Ascending aorta (tissue), 2 donors: ENCODE measurements around the gene ATP6V1E1. TPM values are rescaled to one million over a fixed set of nuclear protein-coding genes. Genes with fewer than 3 reads are reported as not detected.

Source experiments
- DNase-seq, 2 donors: peaks; one replicate each; pipeline ENCODE4 v3.0.0-alpha.2; 2019; ENCODE audit warnings: low spot score in 2 of 2
- H3K27ac ChIP-seq, 2 donors: fragments of 200-600 bp; sonication (generic); one replicate each; pipeline ENCODE4 v1.5.1; 2016 to 2017; ENCODE audit warnings: mild to moderate bottlenecking in 1 of 2
- H3K27me3 ChIP-seq: fragments of 200-600 bp; sonication (generic); one replicate; pipeline ENCODE4 v1.5.1; 2017
- H3K36me3 ChIP-seq, 2 donors: fragments of 200-600 bp; sonication (generic); one replicate each; pipeline ENCODE4 v1.5.1; 2016
- H3K4me1 ChIP-seq, 2 donors: fragments of 200-600 bp; sonication (generic); one replicate each; pipeline ENCODE4 v1.5.1; 2016 to 2017; ENCODE audit warnings: mild to moderate bottlenecking in 1 of 2
- H3K4me3 ChIP-seq, 2 donors: fragments of 200-600 bp; sonication (generic); one replicate each; pipeline ENCODE4 v1.5.1; 2016 to 2017; ENCODE audit warnings: mild to moderate bottlenecking in 1 of 2
- H3K9me3 ChIP-seq, 2 donors: fragments of 200-600 bp; sonication (generic); one replicate each; pipeline ENCODE4 v1.5.1; 2016
- CTCF ChIP-seq, 3 experiments: fragments of 200-600 bp in 2 of 3; fragments of 450-650 bp in 1 of 3; sonication (generic) in 2 of 3; IDR thresholded peaks; one replicate each; pipeline ENCODE4 v1.5.1; 2016 to 2019; ENCODE audit warnings: antibody characterized with exemption in 3 of 3, mild to moderate bottlenecking in 1 of 3, moderate library complexity in 1 of 3
- intact Hi-C: fragments of 100-400 bp; cut with DNase I; formaldehyde crosslinking; loops from one replicate; pipeline ENCODE4 v1.15.1; 2023
- total RNA-seq: library from RNA; depleted of rRNA; stranded (reverse); fragments of >200 nt; gene quantifications from one replicate; pipeline ENCODE4 v1.1.0, GENCODE V29; 2016

Gene ATP6V1E1
- total RNA-seq, 1 donor from 2014 or later = 94.6 TPM

GRCh38 chr22:17549655-17550054 is 78.9 kb downstream of the ATP6V1E1 start:
- DNase-seq = no peak
- intact Hi-C loops = no loop called here

GRCh38 chr22:17549183-17549582 is 79.4 kb downstream of the ATP6V1E1 start:
- DNase-seq = no peak
- Histone ChIP-seq H3K27me3 (no peaks in the 10 kb centered on the region), H3K4me3 (no peak overlapping the region), H3K36me3 (no peaks in the 10 kb centered on the region), H3K27ac (no peak overlapping the region), H3K4me1 (no peaks in the 10 kb centered on the region), H3K9me3 (no peaks in the 10 kb centered on the region)
- intact Hi-C loops = no loop called here
- TF ChIP-seq CTCF (IDR thresholded peaks at IDR 0.05) = no peak

More at GRCh38 chr22:17549655-17550054, 78.9 kb downstream of the ATP6V1E1 start:
- TF ChIP-seq CTCF (IDR thresholded peaks at IDR 0.05) = no peak
- H3K4me1 ChIP-seq = no peaks in the 10 kb centered on the region
- H3K36me3 ChIP-seq = no peaks in the 10 kb centered on the region
- H3K9me3 ChIP-seq = no peaks in the 10 kb centered on the region
- no peaks in the 10 kb centered on the region for H3K27me3 ChIP-seq
- H3K27ac ChIP-seq = no peak overlapping the region
- no peak overlapping the region for H3K4me3 ChIP-seq

- no peaks in the 10 kb centered on the region for H3K4me1 ChIP-seq
- no peak for TF ChIP-seq CTCF (IDR thresholded peaks at IDR 0.05)
- DNase-seq = no peak
- intact Hi-C loops = no loop called here
- no peak overlapping the region for H3K4me3 ChIP-seq
- H3K27me3 ChIP-seq = no peaks in the 10 kb centered on the region
- no peaks in the 10 kb centered on the region for H3K36me3 ChIP-seq
- H3K9me3 ChIP-seq = no peaks in the 10 kb centered on the region
- H3K27ac ChIP-seq = no peak overlapping the region
Observed at GRCh38 chr22:17548756-17549035, 79.9 kb downstream of the ATP6V1E1 start.

GRCh38 chr22:17548010-17548755 is 80.4 kb downstream of the ATP6V1E1 start:
- Histone ChIP-seq H3K27me3 (no peaks in the 10 kb centered on the region), H3K36me3 (no peaks in the 10 kb centered on the region), H3K9me3 (no peaks in the 10 kb centered on the region), H3K27ac (no peak overlapping the region), H3K4me3 (no peak overlapping the region), H3K4me1 (no peaks in the 10 kb centered on the region)
- no peak for TF ChIP-seq CTCF (IDR thresholded peaks at IDR 0.05)
- DNase-seq = no peak
- intact Hi-C loops = no loop called here

GRCh38 chr22:17542452-17542851 is 86.1 kb downstream of the ATP6V1E1 start:
- no peaks in the 10 kb centered on the region for H3K27me3 ChIP-seq

More at GRCh38 chr22:17542452-17542851, 86.1 kb downstream of the ATP6V1E1 start:
- no peak for DNase-seq
- TF ChIP-seq CTCF (IDR thresholded peaks at IDR 0.05) = no peak
- H3K4me3 ChIP-seq = no peak overlapping the region
- H3K4me1 ChIP-seq = no peaks in the 10 kb centered on the region
- no peaks in the 10 kb centered on the region for H3K36me3 ChIP-seq
- H3K9me3 ChIP-seq = no peaks in the 10 kb centered on the region
- intact Hi-C loops = no loop called here
- no peak overlapping the region for H3K27ac ChIP-seq

Other genes with a start within 250 kb of the ATP6V1E1 start
- gene SLC25A18, start 65.3 kb downstream of the ATP6V1E1 start, total RNA-seq = not detected
- 4.6 TPM for gene BCL2L13, start 10.0 kb upstream of the ATP6V1E1 start, total RNA-seq
- 37.5 TPM for gene BID, start 145.7 kb upstream of the ATP6V1E1 start, total RNA-seq